Stimulated activated naive CD4-positive, alpha-beta T cell (primary cell): Measurements from ENCODE around the gene UQCRC1.

ENCODE experiments used
- DNase-seq, 6 experiments: peaks; one replicate each; lab custom pipeline; 2025; lab: John Stamatoyannopoulos, UW

The UQCRC1 gene

DNA sequence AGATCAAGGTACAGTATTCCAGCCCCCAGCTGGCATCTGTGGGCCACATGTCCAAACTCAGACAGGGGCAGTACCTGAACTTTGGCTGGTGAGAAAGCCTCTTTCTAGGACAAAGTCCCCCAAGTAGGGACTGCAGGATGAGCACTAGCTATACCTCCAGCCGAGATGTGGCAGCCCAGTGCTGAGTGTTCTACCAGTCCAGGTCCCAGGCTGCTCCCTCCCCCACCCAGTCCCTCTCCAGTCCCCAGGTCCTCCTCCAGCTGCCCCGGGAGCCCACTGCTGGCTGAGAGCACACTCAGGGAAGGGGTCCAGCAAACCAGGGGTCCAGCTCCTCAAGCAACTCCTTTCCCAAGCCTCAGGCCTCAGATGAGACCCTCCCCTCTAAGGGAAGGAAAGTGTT is 24.3 kb upstream of the UQCRC1 start:
- no peak for DNase-seq

DNA sequence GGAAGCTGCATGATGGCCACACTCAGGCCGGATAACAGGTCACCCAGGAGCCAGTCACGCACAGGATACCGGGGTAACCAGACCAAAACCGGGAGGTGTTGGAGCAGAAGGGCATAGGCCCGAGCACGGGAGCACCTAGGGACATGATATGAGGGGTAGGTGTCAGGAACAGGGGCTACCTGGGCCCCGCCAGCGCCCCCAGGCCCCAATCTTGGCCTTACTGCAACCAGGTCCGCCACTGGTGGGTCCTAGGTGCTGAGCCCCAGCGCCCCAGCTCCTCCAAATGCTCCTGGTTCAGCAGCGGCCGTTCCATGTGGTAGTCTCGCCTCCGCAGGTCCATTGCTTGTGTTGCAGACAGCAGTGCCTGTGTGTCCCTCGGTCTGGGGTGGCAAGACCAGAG is 23.8 kb upstream of the UQCRC1 start:
- DNase-seq: no peak

DNA sequence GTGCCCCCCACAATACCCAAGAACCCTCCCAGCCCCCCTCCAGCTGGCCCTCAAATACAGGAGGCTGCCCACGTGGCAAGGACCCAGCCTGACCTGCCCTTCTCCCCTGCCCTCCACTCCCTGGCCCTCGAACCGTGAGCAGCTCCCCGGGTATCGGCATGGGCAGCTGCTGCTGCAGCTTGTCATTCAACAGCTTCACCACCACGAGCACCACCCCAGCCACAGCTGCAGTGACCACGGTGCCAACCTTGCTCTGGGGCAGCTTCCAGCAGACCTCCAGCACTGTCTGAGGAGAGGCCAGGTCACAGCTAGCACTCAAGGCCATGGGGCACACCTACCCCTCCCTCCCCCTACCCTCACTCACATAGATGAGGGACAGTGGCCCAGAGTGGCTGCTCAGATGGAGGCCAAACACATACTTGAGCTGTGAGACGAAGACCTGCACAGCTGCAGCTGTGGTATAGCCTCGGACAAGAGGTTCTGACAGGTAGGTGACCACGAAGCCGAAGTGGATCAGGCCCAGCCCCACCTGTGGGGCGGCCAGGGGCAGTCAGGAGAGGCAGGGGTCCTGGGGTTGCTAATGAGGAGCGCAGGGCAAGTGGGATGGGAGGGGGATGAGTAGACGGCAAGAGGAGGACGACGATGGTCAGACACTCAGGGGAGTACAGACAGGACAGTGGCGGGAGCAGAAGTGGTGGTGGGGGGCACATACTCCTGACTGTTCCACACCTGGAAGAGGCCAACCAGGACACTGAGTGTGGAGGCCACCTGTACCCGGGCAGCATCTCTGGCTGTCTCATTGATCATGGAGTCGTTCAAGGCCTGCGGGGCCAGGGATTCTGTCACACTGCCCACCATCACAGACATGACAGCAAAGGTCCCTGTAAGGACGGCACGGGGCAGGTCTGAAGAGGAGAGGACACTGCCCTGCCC is 22.3 kb upstream of the UQCRC1 start:
- DNase-seq: no peak

DNA sequence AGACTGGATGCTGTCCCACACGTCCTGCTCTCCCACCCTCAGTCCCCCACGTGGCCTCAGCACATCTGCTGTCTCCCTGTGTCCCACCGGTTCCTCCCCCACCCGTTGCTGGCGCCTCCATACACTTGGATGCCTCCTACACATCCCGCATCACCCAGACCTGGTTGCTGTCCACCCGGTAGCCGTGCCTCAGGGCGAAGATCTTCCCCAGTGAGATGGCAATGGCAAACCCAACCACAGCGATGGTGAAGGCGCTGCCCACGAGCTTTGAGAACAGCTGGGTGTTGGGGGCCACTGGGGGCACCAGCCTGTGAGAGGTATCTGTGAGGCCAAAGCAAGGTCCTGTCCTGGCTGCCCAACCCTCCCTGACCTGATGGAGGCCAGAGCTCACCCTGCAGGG is 21.4 kb upstream of the UQCRC1 start:
- no peak for DNase-seq

DNA sequence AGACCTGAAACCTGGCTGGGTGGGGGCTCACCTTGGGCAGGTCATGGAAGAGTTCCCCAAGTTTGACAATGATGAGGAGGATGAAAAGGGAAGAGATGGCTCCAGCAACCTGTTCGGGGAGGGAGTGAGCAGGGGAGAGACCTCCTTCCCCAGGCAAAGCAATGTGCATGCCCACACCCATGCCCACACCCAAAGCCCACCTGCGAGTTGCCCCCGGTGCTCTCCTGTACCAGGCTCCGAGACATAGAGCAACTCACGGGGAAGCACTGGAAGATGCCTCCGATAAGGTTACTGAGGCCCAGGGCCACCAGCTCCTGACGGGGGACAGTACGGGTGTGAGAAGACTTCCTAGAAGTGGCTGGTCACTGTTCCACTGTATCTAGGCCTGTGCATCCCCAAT is 21.0 kb upstream of the UQCRC1 start:
- DNase-seq: no peak

DNA sequence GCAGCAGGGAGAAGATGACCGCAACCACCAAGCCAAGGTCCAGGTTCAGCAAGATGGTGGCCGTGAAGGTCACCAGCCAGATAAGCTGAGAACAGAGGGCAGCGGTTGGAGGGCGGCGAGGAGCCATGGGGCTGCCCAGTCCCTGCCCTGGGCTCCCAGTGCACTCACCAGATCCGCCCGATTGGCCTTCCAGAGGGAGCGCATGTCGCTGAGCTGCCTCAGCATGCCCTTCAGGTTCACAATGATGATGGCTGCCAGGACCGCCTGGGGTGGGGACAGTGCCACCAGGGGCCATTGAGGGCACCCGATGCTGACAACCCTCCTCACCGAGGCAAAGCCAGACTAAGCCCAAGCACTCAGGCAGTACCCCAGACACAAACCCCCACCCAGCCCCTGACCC is 20.4 kb upstream of the UQCRC1 start:
- no peak for DNase-seq

DNA sequence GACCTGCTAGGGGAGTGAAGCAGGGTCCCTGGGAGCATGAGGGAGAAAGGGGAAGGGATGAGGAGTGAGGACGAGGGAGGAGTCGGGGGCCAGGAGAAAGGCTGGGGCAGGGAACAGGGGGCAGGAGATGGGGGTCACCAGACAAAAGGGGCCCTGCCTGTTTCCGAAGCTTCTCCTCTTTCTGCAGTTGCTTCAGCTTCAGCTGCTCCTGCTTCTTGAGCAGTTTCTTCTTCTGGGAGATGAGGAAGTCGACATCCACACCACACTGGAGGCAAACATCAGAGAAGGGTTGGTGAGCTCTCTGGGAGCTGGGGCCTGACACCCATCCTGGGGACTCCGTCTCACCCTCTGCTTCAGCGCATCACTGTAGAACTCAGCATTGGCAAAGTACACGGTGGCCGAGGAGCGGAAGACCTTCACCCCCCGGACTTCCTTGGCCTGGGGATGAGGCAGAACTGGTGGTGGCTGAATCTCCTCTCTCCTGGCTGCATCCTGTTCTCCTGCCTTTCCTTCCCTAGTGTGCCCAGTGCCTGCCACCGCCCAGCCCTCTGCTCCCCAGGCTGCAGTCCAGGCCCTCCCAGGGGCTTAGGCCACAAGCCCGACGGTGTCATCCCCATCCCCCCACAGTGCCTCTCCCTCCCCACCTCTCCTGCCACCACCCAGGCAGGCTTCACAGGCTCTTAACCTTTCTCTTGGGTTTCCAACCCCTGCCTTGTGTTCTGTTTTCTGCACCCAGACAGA is 19.0 kb upstream of the UQCRC1 start:
- DNase-seq: no peak

DNA sequence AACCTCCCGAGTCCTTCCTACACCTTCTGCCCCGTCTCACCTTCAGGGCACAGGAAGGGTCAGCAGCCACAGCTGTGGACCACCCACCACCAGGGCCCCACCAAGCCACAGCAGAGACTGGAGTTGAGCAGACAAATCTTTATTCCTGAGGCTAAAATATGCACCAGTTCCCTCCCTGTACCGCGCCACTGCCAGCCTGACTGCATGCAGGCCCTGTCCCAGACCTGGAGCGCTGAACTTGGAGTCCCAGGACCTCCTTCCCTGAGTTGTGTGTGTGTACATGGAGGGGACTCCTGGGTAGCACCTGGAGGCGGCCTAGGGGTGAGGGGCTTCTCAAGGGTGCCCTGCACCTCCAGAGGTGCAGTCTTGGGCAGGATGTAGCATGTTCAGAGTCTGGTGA is 16.2 kb upstream of the UQCRC1 start:
- no peak for DNase-seq

DNA sequence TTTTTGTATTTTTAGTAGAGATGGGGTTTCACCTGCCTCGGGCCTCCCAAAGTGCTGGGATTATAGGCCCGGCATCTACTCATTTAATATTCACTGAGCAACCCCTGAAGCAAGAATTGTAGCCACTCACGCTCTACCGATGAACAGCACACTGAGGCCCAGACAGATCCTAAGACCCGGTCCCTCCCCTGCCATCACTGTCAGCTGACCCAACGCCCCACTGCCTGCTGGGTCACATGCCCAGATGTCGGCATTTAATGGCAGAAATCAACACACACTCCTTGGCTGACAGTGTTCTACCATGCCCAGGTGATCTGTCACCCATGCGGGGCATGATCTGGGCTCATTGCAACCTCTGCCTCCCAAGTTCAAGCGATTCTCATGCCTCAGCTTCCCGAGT is 15.3 kb upstream of the UQCRC1 start:
- DNase-seq: no peak

DNA sequence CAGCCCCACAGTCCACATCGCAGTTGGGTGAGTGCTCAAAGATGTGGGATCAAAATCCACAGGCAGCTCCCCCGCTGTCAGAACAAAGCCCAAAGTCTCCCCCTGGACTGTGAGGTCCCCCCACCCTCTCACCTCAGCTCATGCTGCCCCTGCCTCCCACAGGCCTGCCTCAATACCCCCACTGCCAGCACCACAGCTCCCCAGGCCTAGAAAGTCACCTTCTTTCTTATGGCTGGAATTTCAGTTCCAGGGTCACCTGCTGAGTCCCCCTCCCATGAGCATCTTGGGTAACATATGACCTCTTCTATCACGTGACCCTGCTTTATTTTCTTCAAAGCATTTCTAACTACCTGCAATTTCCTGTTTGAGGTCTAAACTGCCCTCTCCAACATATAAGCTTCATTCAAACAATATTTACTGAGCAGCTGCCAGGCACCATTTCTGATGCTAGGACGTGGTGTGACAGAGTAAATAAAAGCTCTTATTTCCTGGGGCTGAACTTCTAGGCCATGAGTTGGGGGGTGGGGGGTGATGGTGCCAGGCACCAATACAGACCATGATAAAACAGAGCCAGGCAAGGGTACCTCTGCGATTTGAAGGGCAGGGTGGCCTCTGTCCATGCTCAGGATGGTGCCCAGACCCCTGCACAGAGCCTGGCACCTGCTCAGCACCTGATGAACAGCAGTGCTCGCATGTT is 14.6 kb upstream of the UQCRC1 start:
- DNase-seq: no peak

DNA sequence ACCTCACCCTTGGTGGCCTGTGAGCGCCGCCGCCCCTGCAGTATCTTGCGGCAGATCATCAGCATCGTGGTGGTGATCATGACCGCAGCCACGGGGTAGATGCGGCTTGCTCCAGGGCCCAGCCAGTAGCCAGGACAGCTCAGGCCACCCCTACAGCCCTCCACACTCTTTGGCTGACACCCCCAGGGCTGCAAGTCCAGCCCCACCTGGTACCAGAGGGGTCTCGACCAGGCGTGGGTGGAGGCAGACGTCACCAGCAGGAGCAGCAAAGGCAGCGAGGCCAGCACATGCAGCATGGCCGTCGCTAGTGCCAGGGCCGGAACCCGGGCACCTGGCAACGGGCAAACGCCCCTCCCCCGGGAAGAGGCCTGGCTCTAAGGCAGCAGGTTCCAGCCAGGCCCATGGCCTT is 12.0 kb upstream of the UQCRC1 start, which contains the start of gene TMEM89:
Gene TMEM89 (minus strand): TSS at position 309 of the 409 bp plus-strand sequence. CDS start 13 bp downstream, at position 296.
- DNase-seq: no peak

DNA sequence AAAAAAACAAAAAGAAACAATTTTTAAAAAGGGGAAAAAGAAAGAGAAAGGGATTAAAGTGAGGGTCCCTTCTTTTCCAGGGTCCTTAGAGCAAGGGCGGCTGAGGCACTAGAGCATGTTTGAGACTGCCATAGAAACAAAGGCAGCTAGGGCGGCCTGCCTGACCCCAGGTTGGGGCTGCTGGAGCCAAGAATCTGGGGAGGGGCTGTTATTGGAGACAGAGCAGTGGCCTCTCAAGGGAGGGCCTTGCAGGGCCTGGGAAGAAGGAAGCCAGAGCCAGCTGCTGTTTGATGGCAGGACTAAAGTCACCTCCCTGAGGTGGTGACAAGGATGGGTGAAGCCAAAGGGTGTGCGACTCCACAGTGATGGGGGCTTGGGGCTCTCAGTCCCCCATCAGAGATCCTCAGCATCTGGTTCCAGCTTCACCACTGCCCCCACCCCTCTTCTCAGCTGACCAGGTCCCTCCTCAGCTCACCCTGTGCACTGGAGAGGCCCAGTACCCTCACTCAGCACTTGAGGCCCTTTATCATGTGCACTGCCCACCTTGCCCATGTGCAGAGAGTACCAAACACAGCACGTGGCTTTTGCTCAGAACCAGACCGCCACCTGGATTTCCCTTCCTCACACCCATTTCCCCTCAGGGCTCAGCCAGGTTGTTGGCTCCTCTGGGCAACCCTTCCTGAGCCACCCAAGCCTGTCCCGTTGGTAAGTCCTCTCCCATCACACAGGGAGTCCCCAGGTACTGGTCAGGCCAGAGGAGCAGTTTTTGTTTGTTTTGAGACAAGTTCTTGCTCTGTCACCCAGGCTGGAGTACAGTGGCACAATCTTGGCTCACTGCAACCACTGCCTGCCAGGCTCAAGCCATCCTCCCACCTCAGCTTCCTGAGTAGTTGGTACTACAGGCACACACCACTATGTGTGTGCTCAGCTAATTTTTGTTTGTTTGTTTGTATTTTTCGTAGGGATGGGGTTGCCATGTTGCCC is 10.4 kb upstream of the UQCRC1 start:
- DNase-seq: no peak

DNA sequence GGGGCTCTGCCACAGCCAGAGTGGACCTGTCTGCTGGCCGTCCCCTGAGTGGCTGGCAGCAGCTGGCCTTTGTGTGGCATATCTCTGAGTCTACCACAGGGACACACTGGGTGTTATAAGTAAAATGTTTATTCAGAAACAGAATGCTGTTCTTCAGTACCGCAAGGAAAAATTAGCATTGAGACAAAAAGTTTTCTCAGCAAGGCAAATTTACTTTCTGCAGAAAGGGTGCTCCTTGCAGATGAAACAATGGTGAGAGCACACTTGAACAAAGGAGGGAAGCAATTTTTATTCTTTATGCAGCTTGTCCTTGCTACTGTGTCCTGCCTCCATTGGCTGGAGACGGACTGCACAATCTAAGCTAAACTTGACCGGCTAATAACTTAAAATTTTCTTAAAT is 8.1 kb upstream of the UQCRC1 start:
- DNase-seq: no peak

DNA sequence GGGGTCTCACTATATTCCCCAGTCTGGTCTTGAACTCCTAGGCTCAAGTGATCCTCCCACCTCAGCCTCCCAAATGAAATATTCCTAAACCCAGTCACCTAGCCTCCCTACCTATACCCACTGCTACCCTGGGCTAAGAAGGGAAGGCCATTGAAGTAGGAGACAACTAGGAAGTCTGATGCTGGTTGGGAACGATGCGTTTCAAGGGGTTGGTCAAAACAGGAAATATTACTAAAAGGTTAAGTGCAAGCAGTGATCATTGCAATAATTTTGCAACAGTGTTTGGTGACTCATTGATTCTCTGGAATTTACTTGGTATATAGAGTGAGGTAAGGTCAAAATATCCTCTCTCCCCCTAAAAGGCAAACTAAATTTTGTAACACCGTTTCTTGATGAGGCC is 4.6 kb upstream of the UQCRC1 start:
- no peak for DNase-seq

DNA sequence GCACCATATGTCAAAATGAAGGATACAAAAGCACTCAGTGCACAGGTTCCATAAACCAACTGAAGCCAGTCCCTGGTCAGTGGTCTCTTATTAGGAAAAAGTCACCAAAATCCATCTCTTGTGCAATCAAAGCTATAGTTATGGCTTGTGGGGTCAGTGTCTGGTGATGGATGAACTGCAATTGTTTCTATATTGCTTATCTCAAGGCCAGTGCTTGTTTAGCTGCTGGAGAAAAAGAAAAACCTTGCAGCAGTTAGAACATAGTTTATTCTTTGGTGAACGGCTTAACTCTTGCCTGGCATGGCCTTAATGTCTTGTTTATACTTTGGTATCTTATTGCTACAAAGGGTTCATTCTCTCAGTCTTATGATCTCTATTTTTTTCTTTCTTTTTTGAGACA is 2.9 kb upstream of the UQCRC1 start:
- no peak for DNase-seq

DNA sequence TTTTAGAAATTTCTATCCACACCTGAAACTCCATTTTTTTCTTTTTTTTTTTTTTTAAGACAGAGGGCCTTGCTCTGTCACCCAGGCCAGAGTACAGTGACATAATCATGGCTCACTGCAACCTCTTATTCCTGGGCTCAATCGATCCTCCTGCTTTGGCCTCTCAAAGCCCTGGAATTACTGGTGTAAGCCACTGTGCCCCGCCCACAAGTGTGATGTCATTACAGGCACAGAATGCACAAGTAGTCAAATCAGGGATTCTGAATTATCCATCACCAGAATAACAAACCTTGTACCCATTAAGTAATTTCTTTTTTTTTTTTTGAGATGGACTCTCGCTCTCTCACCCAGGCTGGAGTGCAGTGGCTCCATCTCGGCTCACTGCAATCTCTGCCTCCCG is 1.9 kb downstream of the UQCRC1 start:
- peak in 1 of 6 experiments; percentile 5 for DNase-seq

DNA sequence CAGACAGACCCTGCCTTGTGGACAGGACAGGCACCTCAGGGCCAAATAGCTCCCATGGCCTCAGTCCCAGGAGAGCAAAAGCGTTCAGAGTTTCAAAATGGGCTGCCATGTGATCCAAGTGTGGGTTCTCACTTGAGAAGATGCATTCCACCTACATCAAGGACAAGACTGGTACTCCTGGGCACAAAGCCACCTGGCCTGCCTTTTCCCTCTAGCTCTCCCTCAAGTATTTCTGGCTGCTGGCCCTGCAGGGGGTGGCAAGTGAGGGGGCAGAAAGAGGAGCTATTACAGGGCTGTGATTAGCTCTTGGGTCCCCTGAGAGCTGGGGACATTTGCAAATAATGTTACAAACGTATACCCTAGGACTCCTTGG is 7.8 kb downstream of the UQCRC1 start:
- no peak for DNase-seq

DNA sequence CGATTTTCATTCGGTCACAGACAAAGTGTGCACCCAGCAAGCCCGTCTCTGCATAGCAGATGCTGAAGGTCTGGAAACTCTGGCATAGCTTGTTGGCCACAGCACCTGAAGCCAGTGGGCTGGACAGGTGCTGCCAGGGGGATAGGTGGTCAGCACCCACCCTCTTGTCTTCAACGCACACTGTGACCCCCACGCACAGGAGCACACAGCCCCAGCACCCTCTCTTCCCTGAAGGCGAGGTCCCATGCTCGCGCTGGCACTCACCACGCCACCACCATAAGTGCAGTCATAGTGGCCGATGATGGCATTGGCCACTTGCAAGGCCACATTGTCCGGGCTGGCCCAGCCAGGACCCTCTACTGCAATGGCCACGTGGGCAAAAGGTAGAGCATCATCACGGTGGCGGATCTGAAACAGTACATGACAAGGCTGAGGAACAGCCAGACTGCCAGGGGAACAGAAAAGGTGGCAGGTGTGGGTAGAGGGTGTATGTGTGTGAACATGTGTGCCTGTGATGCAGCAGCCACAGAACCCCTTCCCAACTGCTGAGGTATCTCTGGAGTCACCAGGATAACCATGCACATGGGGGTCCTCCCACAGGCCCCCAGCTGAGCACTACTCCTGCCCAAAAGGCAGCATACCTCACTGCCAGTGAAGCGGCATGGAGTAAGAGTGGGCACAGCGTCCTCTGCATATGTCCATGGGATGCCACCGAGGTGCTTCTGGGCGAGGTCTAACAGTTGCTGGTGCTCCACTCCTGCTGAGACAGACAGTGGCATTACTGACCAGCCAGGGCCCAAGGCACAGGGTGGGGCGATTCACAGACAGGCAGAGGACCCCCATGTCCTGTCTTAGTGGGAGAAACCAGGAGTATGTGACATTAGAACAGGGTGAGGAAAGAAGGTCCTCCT is 8.5 kb downstream of the UQCRC1 start:
- no peak for DNase-seq

DNA sequence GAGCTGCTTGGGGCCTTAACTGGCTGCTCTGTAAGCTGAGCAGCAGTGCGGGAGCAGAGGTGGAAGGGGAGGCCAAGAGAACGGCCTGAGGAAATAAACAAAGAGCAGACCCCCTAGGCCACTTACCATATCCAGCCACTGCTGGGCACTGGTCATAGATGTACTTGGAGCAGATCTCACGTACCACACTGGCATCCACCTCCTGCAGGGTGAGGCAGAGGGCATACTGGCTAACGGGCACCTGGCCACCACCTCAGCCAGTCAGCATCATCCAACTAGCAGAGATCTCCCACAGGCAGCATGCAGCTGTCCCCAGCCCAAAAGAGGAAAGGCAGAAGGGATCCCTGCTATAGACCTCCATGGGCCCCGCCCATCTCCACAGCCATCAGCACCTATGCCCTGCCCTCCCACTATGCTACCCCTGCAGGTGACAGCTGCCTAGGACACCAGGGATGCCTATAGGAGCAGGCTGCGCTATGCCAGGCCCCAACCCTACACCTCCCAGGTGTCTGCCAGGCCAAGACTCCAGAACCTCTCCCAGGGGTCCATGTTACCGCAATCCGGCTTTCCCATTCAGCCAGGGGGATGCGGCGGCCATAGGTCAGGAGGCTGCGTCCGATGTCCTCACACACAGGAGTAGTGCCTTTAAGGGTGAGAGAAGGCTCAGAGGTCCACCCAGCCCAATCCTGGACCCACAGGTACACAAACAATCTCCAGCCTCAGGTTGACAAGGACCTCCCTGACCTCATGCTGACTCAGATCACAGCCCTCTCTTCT is 9.7 kb downstream of the UQCRC1 start:
- no peak for DNase-seq

DNA sequence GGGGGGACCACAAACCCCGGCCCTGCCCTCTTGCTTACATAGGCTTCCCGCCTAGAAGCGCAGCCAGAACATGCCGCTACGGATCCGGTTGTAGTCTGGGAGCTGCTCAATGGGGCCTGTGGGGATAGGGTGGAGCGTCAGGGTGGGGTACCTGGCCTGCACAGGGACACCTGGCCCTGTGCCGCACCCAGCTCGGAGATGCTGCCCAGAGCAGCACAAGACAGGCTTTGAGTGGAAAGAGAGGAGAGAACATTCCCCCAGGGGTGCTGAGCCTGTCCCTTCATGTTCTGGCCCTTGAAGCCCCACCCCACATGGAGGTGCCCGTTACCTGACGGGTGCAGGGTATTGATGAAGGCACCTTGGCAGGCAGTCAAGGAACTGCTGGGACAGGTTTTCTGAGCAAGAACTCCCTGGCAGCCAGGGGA is 10.4 kb downstream of the UQCRC1 start:
- DNase-seq: no peak
